ENCODE data around the gene PCDHGB3. TPM values are rescaled to one million over a fixed set of nuclear protein-coding genes. Genes with fewer than 3 reads are reported as not detected.

PCDHGB3 gene
- total and polyA plus RNA-seq, 9 of the 15 experiments (the other 6 are each of a cell fraction or from before 2014, with no cell fraction given) = 0.05 to 0.19 (median 0.11) TPM; not detected in 2

GRCh38 chr5:141399555-141400258 lies 29.7 kb downstream of the PCDHGB3 start:
- CTCF ChIA-PET (ENCODE audit: low intra/inter-chr PET ratio) = no interaction called here
- Histone ChIP-seq H3K36me3 (ENCODE audit: control insufficient read depth, insufficient read depth, low read length) (no peaks in the 10 kb centered on the region), H4K20me1 (replicated peaks; ENCODE audit: control insufficient read depth, insufficient read depth, low read length) (no peaks in the 10 kb centered on the region), H3K27ac (ENCODE audit: extremely low read depth, low read depth, low read length) (no peak overlapping the region), H3K9me3 (replicated peaks; ENCODE audit: control insufficient read depth, insufficient read depth, low read depth, low read length) (peaks cover 2% of the 10 kb centered on the region; the same call in 1 of the 2 replicates), H3K27me3 (ENCODE audit: control insufficient read depth in 2 of 2, insufficient read depth in 2 of 2, low read length in 2 of 2) (peaks cover 3 to 29% of the 10 kb centered on the region in 2 experiments; a peak in 4 of 5 replicates), H3K4me3 (no peak overlapping the region), H3K4me1 (replicated peaks in 1 of 2; ENCODE audit: control insufficient read depth in 2 of 2, insufficient read depth in 2 of 2, low read length in 2 of 2) (peaks cover 0 to 8% of the 10 kb centered on the region in 2 experiments; a peak in 3 of 5 replicates), H3K4me2 (ENCODE audit: insufficient read depth, low read length) (no peak overlapping the region), H3K9ac (ENCODE audit: insufficient read depth in 1 of 2, low read depth in 2 of 2, low read length in 2 of 2) (no peak overlapping the region), H3K9me1 (ENCODE audit: control insufficient read depth, insufficient read depth, low read length) (no peaks in the 10 kb centered on the region), H3K79me2 (ENCODE audit: control insufficient read depth, insufficient read depth, low read length) (no peaks in the 10 kb centered on the region), H2AFZ (ENCODE audit: low read depth, low read length) (no peak overlapping the region)
- no TSS peak for BruUV-seq (replicated peaks)
- no peak for ATAC-seq
- FAIRE-seq = no peak
- TF ChIP-seq TARDBP (IDR thresholded peaks at IDR 0.05) = no peak
- TF ChIP-seq NUFIP1 (IDR thresholded peaks at IDR 0.05; ENCODE audit: partially characterized antibody) = no peak
- TF ChIP-seq ATF6 (CRISPR knock-in tag; IDR thresholded peaks at IDR 0.05) = no peak
- DNase-seq (ENCODE audit: extremely low read depth in 1 of 4, low spot score in 3 of 4) = no peak
- POLR2A ChIA-PET = no interaction called here
- in situ Hi-C loops (cut with MboI) (no loop called here), intact Hi-C loops (cut with micrococcal nuclease) (no loop called here)
- WGBS (ENCODE audit: insufficient coverage, low coverage, missing lambda C conversion rate) = 37% methylated on average over 47 of the region's 61 CpGs

Measured in K562 (cell line).